Kidney epithelial cell (primary cell): ENCODE results near the gene ZNF304. TPM values are rescaled to one million over a fixed set of nuclear protein-coding genes. Genes with fewer than 3 reads are reported as not detected.

Experiments used
- DNase-seq: peaks from one replicate; pipeline ENCODE4 v3.0.0-alpha.2; 2010; ENCODE audit warnings: low read depth
- H3K27me3 ChIP-seq: 2 replicates; pipeline ENCODE4 v1.6.0; 2011; ENCODE audit warnings: low read length; ENCODE audit not compliant: control insufficient read depth, insufficient read depth
- H3K36me3 ChIP-seq: 2 replicates; pipeline ENCODE4 v1.5.1; 2011; ENCODE audit warnings: low read length; ENCODE audit not compliant: control insufficient read depth, insufficient read depth
- H3K4me3 ChIP-seq: 2 replicates; pipeline ENCODE4 v1.5.1; 2011; ENCODE audit warnings: low read depth, mild to moderate bottlenecking, control low read depth, low read length
- CTCF ChIP-seq: IDR thresholded peaks from 2 replicates; pipeline ENCODE4 v1.5.1; 2011; ENCODE audit warnings: mild to moderate bottlenecking, moderate library complexity, low read length, control low read depth, inconsistent platforms; ENCODE audit not compliant: insufficient read depth, poor library complexity, severe bottlenecking
- total RNA-seq: library from RNA; depleted of rRNA; stranded (reverse); fragments of >200 nt; gene quantifications from 2 replicates; pipeline ENCODE4 v1.2.3, GENCODE V29; 2015

The ZNF304 gene
- total RNA-seq, 1 donor from 2014 or later = 8.0 TPM

DNA sequence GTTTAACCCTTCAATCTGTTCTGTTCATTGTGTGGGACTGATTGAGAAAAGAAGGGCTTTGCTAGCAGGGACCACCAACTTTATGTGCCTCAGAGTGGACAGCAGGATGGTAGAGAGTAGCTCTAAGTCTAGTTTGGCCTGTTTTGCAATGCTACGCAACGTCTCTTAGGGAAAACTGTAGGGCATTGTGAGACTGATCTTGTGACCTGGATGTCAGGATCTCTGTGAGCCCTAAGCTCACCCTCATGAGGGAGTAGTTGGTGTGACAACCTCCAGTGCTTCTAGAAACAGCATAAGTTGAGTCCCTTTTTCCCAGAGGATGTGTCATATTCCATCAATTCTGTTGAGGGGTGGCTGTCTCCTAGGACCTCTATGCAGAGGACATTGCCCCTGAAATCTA is 40.3 kb upstream of the ZNF304 start:
- no peak for TF ChIP-seq CTCF
- no peaks in the 10 kb centered on the region for H3K36me3 ChIP-seq
- peaks cover 2% of the 10 kb centered on the region for H3K27me3 ChIP-seq
- no peak for DNase-seq
- H3K4me3 ChIP-seq = no peak overlapping the region

DNA sequence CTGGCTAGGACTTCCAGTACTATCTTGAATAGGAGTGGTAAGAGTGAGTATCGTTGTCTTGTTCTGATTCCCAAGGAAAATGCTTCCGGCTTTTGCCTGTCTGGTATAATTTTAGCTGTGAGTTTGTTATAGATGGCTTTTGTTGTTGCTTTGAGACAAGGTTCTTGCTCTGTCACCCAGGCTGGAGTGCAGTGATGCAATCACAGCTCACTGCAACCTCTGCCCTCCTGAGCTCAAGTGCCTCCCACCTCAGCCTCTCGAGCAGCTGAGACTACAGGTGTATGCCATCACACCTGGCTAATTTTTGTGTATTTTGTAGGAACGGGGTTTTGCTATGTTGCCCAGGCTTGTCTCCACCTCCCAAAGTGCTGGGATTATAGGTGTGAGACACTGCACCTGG is 36.9 kb upstream of the ZNF304 start:
- Histone ChIP-seq H3K27me3 (peaks cover 10% of the 10 kb centered on the region), H3K36me3 (no peaks in the 10 kb centered on the region), H3K4me3 (no peak overlapping the region)
- DNase-seq = no peak
- TF ChIP-seq CTCF = no peak

- DNase-seq = no peak
- TF ChIP-seq CTCF = no peak
- Histone ChIP-seq H3K4me3 (no peak overlapping the region), H3K27me3 (peaks cover 10% of the 10 kb centered on the region), H3K36me3 (no peaks in the 10 kb centered on the region)
Observed at GRCh38 chr19:57317503-57317902, 33.6 kb upstream of the ZNF304 start.

- H3K36me3 ChIP-seq = peaks cover 4% of the 10 kb centered on the region
- no peak for TF ChIP-seq CTCF
- H3K27me3 ChIP-seq = peaks cover 10% of the 10 kb centered on the region
- H3K4me3 ChIP-seq = peak overlapping the region; percentile 76
- DNase-seq = no peak
Observed at GRCh38 chr19:57319869-57320179, 31.2 kb upstream of the ZNF304 start.

- peak; percentile 70 for DNase-seq
- Histone ChIP-seq H3K36me3 (peaks cover 4% of the 10 kb centered on the region), H3K4me3 (peak within 1 kb of the TSS; percentile 76), H3K27me3 (peaks cover 10% of the 10 kb centered on the region)
- TF ChIP-seq CTCF = no peak
Observed at GRCh38 chr19:57320180-57321084, 30.6 kb upstream of the ZNF304 start, which contains the start of gene ZNF543. ZNF543 (plus strand) TSS chr19:57320472; CDS start chr19:57320854, 382 bp downstream.

- peaks cover 4% of the 10 kb centered on the region for H3K36me3 ChIP-seq
- DNase-seq = no peak
- peak overlapping the region; percentile 76 for H3K4me3 ChIP-seq
- H3K27me3 ChIP-seq = peaks cover 6% of the 10 kb centered on the region
- no peak for TF ChIP-seq CTCF
Observed at GRCh38 chr19:57321116-57321515, 30.0 kb upstream of the ZNF304 start.
